Esophagus muscularis mucosa (tissue), 3 donors: ENCODE data around the gene TPX2.

Experiments used
- CTCF ChIP-seq, 3 experiments: fragments of 200-600 bp in 2 of 3; fragments of 450-650 bp in 1 of 3; sonication (generic) in 2 of 3; IDR thresholded peaks; one replicate each; pipeline ENCODE4 v1.5.1; 2017 to 2019; ENCODE audit warnings: antibody characterized with exemption in 3 of 3, mild to moderate bottlenecking in 2 of 3, moderate library complexity in 1 of 3
- POLR2A ChIP-seq: fragments of 450-650 bp; IDR thresholded peaks from one replicate; pipeline ENCODE4 v1.6.1; 2017; ENCODE audit warnings: antibody characterized with exemption, moderate library complexity, mild to moderate bottlenecking, low read depth
- POLR2AphosphoS5 ChIP-seq, 2 donors: sonication (generic); formaldehyde crosslinking; IDR thresholded peaks; one replicate each; pipeline ENCODE4 v1.6.1; 2017; ENCODE audit warnings: antibody characterized with exemption in 2 of 2

GRCh38 chr20:31816221-31816620, 77.1 kb downstream of the TPX2 start:
- TF ChIP-seq POLR2A (no peak), CTCF (IDR thresholded peaks at IDR 0.05) (no peak), POLR2AphosphoS5 (IDR thresholded peaks at IDR 0.05) (no peak)
